ENCODE results near the gene RNF182. TPM values are rescaled to one million over a fixed set of nuclear protein-coding genes. Genes with fewer than 3 reads are reported as not detected.
"Not testable (repeated sequence)": the region's sequence is repeated elsewhere in the genome, so short reads cannot be mapped to it uniquely, and the experiment has no call there.

RNF182 gene
- total RNA-seq, 1 donor from 2014 or later, result 1.1 TPM

GRCh38 chr6:14001329-14002012 lies 76.7 kb downstream of the RNF182 start:
- no peak for DNase-seq

GRCh38 chr6:14002176-14002947 lies 77.6 kb downstream of the RNF182 start:
- DNase-seq, result no peak

- DNase-seq, result no peak
Measured at GRCh38 chr6:14004258-14004657, 79.5 kb downstream of the RNF182 start.

GRCh38 chr6:14008809-14009208 lies 84.1 kb downstream of the RNF182 start:
- no peak for DNase-seq

GRCh38 chr6:14009431-14009830 lies 84.7 kb downstream of the RNF182 start:
- no peak for DNase-seq

- DNase-seq, result no peak
Measured at GRCh38 chr6:14010275-14010674, 85.5 kb downstream of the RNF182 start.

GRCh38 chr6:14012313-14013030 lies 87.7 kb downstream of the RNF182 start:
- no peak for DNase-seq

- DNase-seq, result no peak
Measured at GRCh38 chr6:14015964-14016363, 91.2 kb downstream of the RNF182 start.

- DNase-seq, result no peak
Measured at GRCh38 chr6:14016432-14016831, 91.7 kb downstream of the RNF182 start.

GRCh38 chr6:14016935-14017625 lies 92.3 kb downstream of the RNF182 start:
- DNase-seq, result no peak

- no peak for DNase-seq
Measured at GRCh38 chr6:14017626-14018475, 93.1 kb downstream of the RNF182 start.

- not testable (repeated sequence) for DNase-seq
Measured at GRCh38 chr6:14018559-14018958, 93.8 kb downstream of the RNF182 start.

GRCh38 chr6:14020551-14020950 lies 95.8 kb downstream of the RNF182 start:
- no peak for DNase-seq

- no peak for DNase-seq
Measured at GRCh38 chr6:14021449-14021848, 96.7 kb downstream of the RNF182 start.

GRCh38 chr6:14022673-14023072 lies 97.9 kb downstream of the RNF182 start:
- no peak for DNase-seq

GRCh38 chr6:14023855-14024254 lies 99.1 kb downstream of the RNF182 start:
- DNase-seq, result no peak

- DNase-seq, result no peak
Measured at GRCh38 chr6:14025160-14025559, 100.4 kb downstream of the RNF182 start.

GRCh38 chr6:14026831-14027539 lies 102.2 kb downstream of the RNF182 start:
- peak; percentile 81 for DNase-seq

GRCh38 chr6:14028631-14029030 lies 103.9 kb downstream of the RNF182 start:
- DNase-seq, result no peak

- no peak for DNase-seq
Measured at GRCh38 chr6:14029605-14030004, 104.9 kb downstream of the RNF182 start.
